DMS79 (cell line): ENCODE results near the gene SMS.
"Not testable (repeated sequence)": the region's sequence is repeated elsewhere in the genome, so short reads cannot be mapped to it uniquely, and the experiment has no call there.

Source experiments
- DNase-seq: peaks from one replicate; lab custom pipeline; 2025; lab: John Stamatoyannopoulos, UW

SMS gene

DNA sequence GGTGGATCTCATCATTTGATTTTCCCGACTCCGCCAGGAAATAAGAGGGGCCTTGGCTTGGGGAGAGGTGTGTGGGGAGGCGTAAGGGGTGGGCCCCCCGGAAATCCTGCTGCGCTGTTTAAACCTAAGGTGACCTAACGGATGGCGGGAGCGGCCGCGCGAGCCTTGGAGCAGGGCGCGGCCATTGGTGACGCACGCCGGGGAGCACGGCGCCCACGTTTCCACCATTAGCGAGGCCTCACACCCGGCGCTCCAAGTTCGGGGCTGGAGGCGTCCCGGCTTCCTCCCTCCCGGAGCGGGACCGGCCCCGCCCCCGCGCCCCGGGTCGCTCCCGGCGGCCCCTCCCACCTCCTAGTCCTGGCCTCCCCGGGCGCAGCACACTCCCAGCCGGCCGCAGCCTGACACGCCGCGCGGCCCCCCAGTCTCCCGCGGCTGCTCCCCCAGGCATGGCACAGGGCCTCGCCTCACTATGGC lies at the start of gene SMS:
Gene SMS, plus strand, starts transcription at position 354 of the 474 bp plus-strand sequence. Its CDS starts 116 bp downstream, at position 470.
- DNase-seq, result no peak

DNA sequence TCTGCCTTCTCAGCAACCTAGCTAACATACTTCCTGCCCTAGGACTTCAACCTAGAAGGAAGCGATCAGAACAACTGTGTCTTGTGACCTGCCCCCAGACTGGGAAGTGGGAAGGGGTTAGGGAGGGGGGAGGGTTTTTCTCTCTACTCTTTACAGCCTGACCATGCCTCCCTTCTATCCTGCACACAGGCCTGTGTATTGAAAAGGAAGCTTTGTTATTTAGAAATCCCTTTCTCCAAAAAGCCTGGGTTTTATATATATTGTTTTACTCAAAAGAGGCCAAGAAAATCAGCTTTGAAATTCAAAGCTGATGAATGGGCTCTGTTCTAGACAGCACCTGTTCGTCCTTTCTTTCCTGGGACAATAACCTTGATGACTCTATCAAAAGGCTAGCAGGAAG lies 35.2 kb upstream of the SMS start:
- no peak for DNase-seq

DNA sequence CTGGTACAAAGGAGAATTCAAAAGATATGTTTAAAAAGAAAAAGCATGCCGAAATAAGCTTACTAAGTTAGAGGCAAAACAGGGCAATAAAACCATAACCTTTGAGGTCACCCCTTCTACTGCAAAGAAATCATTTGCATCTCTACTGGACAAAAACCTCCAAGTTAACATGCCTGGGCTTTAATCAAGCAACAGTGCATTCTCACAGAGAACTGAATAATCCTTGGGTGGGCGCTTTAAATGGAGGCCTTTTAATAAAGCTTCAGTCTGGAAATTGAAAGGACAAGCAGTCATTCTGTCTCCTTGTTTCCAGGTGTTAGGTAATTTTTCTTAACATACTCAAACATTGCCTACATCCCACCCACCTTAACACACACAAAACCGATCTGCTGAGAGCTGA lies 34.6 kb upstream of the SMS start:
- DNase-seq, result no peak

DNA sequence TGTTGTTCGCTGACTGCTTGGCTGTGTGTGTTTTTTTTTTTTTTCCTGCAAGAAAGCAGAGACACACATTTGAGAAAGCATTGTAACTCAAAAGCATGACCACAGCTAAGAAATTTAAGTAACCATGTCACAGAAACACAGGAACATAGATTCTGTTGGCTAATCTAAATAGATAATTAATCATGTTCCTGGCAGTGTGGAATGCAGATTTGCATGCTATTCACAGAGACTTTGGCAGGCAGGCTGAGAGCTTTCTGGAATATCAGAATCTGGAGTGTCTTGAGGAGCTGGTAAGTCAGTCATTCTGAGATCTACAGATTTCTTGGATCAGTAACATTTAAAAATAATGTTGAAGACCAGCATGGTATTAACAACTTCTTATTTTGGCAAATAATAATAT lies 33.2 kb upstream of the SMS start:
- DNase-seq, result no peak

DNA sequence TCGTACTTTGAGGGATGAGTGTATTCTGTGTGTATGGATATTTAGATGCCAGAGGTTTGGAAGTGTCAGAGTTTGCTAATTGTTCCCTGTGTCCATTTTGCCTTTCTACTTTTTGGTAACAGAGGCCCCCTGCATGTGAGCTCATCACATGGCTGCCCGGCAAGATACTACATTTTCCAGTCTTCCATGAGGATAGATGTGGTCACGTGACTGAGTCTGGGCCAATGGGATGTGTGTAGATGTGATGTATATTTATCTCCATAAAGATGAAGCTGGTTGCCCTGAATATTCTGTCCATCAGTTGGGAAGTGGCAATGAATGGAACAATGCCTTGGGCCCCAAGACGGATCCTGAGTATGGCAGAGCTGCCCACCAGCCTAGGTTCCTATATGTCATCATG lies 29.0 kb upstream of the SMS start:
- no peak for DNase-seq

DNA sequence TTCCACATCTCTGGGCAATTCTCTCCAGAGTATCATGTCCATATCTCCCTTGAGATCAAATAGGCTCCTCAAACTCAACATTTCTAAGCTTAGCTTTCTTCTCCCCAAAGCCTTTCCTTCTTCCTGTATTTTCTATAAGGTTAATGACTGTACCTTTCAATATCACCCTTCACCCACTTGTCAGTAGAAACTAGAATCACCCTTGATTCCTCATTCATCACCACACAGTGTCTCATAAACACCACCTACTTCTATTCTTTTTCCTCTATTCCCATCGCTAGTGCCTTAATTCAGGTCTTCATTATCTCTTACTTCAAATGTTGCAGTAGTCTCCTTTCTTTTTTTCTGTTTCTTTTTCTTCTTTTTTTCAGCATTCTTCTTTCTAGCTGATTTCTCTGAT lies 28.3 kb upstream of the SMS start:
- DNase-seq, result no peak

DNA sequence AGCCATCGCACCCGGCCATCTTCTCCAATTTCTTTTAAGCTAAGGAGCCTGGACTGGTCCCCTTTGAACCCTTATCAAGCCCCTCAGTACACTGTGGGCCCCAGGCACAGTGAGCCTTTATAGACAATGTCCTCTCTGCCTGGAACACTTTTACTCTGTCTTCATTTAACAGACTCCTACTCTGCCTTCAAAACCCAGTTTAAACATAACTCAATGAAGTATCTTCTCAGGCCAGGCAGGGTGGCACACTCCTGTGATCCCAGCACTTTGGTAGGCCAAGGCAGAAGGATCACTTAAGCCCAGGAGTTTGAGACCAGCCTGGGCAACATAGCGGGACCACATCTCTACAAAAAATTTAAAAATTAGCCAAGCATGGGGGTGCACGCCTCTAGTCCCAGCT lies 27.5 kb upstream of the SMS start:
- DNase-seq, result no peak

DNA sequence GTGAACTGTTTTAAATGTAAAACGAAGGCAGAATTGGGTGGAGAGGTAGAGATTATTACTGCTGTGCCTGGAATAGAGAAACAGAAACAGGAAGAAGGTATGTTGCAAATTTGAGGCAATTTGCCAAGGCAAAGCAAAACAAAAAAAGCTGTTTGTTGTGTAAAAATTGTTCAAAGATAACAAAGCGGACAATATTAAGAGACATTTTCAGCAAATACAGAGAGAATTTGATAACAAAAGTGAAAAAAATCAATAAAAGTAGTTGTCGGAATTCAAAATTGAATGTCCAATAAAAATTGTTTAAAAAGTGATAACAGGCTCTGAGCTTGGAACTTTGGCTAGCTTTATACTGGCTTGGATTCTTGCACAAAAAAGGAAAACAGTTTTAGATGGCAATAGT lies 14.4 kb upstream of the SMS start:
- DNase-seq, result no peak

DNA sequence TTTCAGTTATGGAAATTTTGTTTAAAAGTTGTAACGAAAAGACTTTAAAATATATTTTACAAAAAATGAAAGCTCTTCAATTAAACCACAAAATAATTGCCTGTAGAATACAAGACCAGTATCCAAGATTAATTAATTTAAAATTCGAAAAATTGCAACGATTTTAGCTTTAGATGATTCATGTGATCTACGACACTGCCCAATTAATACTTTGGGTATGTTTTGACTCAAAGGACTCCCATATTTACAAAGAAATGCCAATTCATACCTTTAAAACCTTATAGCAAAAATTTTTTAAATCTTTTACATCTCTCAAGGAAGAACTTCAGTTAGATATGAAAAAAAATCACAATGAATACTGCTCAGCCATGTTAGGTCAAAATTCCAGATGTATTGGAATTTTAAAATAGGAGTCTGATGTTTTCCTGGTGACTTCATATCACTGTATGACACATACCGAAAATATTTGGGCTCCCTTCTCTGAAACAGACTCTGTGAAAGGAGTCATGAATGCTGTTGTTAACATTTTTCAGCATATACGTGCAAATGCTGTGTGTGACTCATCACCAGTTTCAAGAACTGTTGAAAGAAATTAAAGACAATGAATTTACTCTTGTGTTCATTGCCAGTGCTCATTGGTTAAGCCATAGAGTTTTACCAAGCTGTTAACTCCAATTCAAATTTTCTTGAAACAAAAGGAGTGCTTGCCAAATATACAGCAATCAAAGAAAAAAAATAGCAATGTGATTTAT lies 13.8 kb upstream of the SMS start:
- DNase-seq, result no peak

DNA sequence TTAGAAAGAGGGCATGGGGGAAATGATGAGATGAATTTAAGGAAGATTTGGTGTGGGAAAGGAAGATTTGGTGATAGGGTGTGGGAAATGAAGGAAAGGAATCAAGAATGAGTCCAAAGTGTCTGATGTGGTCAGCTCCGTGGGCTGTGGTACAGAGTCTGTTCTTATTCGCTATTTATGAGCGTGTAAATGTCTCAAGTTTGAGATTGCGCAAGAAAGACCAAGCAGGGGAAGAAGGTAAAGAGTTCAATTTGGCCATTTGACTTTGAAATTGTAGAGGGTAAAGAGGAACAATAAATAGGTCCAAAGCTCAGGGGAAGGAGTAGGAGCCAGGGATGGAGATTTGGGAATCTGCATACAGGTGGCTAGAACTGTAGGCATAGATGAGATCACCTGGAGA lies 11.3 kb upstream of the SMS start:
- DNase-seq, result no peak

DNA sequence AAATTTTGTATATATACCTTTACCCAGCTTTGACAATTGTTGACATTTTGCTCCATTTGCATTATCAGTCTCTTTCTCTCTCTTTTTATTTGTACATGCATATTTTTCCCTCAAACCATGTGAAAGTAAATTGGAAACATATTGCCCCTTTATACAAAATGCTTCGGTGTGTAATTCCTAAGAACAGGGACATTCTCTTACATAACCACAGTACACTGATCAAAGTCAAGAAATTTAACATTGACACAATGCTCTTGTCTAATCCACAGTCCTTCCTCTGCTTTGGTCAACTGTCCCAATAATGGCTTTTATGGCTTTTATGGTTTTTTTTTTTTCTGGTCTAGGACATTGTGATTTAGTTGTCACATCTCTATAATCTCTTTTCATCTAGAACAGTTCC lies 9.5 kb upstream of the SMS start:
- no peak for DNase-seq

DNA sequence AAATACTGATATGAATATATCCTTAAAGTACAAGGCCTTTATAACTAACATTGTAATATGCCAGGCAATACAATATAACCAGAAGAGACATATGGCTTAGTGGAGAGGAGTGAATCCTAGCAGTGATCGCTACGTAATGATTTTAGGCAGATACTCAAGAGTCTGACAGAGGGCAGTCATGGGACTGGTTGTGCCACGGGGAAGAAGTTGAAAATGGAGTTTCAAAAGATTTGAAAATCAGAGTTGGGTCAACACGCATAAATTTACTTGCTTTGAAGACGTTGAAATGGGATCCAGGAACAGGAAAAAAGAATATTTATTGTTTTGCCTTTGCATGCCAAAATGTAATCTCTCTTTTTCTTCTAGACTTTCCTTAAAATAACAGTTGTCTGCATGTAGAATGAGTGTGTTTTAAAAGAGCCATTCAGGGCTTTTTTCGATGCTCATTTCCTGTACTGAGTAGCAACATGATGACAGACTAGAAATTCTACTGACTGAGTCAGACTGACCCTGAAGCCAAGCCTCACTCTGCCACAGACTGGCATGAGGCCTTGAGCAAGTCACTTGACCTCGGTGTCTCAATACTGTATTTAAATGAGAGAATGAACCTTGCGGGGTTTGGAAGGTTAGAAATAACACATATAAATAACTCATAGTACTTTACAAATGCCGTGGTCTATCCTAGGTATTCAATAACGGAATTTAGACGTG lies 8.1 kb upstream of the SMS start:
- no peak for DNase-seq

DNA sequence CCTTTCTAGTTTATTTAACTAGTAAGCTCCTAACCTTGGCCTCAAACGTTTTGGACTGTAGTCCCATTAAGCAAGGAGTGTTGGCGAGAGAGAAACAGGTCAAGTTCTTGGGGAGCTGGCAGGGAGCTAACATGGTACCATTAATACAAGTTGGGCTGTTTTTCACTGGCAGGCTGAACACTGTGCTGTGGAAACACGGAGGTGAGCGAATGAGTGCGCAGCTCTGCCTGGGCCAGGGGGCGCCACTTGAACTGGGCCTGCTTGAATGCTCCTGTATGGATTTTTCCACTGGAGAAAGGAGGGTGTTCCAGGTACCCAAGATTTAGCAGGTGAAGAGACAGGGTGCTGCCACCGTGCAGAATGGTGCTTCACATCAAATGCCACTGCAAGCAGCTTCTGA lies 7.4 kb upstream of the SMS start:
- no peak for DNase-seq

DNA sequence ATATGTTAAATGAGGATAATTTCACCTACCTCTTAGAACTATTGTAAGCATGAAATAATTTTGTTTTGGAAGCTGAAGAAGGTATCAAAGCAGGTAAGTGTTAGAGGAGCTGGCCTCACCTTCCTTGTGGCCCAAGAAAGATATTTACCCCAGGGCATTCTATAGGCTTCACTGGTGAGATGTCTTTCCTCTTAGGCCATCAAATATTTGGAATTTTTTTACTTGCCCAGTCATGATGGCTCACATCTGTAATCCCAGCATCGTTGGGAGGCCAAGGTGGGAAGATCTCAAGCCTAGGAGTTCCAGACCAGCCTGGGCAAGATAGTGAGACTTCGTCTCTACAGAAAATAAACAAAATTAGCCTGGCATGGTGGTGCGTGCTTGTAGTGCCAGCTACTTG lies 6.1 kb upstream of the SMS start:
- DNase-seq, result no peak

DNA sequence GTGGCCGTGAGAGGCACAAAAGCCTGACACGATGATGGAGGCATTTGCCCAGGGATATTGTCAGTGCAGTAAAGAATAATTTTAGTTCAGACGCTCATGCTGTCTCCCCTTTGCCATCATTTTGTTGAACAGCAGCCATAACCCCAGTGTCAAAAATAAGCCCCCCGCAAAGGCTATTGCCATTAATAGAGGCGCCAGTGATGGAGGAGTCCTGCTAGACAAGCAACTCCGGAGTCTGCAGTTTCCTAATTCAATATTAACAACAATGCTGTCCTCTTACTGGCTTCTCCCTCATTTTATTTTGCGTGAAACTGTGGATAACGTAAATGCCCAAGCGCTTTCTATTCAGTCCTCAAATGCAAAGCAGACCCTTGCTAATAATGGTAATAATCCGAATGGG lies 603 bp upstream of the SMS start:
- no peak for DNase-seq

DNA sequence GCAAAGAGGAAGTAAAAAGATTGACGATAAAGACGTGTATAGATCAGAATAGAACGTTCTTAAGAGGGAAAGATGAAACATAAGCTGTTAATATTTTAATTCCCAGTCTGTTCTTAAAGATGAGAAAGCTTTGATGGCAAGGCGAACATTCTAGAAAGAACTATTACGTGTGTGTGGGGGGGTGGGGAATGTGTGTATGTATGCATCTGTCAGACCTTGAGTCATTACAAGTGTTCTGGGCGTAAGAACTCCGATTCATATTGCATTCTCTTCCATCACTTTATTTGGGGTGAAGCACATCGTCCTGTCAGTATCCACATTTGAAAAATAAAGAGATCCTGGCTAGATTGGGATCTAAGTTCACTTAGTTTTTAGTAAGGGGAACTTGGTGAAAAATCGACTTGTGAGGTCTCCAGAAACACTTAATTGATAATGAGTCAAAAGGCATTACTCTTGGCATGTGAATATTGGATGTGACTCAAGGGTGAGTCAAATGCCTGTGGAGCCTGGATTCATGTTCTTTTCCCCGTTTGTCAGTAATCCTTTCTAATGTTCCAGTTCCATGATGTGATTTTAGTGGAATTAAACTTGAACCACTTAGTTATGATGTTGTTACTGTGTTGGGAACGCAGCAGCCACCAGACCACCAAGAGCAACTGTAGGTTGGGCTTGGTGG lies 3.1 kb downstream of the SMS start:
- no peak for DNase-seq

DNA sequence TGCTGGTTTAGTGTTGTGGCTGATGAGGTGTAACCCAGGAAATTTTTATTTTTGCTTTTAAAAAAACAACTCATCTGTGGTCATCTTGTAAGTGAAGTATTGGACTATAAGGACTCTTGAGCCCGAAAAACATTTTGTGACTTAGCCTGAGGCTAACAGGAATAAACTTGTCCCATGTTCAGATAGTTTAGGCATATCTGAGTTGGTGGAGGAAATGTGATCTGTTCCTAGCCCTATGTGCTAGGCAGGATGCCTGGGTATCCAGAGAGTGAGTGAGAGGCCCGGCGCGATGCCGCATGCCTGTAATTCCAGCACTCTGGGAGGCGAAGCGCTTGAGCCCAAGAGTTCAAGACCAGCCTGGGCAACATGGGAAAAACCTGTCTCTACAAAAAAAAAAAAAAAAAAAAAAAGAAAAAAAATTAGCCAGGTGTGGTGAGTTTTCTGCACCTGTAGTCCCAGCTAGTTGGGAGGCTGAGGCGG lies 3.7 kb downstream of the SMS start:
- no peak for DNase-seq

DNA sequence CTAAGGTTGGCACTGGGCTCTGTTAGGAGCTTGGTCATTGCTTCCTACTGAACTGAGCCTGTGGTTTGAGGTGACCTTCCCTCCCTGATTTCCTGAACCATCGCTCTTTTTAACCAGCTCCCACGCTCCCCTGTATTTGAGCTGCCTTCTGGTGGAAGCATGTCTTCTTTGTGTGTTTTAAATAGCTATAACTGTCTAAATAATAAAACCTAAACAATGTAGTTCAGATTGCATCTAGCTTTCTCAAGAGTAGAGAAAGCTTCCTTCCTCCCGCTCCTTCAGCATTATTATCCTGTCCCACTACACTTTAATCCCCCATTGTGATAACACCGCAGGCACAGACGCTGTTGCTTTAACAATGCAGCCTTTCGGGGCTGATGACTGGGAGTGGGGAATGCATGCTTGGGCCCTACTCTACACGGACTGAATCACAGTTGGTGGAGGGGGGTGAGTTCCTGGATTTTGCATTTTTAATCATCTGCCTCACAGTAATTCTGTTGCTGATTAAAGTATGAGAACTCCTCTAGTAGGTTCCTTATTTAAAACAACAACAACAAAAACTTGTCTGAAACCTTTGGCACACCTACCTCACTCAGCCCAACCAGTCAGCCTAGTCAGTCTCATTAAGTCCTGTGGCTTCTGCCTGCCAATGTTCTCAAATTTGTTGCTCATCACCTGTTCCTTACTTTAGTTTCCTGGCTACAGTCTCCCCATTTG lies 6.6 kb downstream of the SMS start:
- DNase-seq, result no peak

DNA sequence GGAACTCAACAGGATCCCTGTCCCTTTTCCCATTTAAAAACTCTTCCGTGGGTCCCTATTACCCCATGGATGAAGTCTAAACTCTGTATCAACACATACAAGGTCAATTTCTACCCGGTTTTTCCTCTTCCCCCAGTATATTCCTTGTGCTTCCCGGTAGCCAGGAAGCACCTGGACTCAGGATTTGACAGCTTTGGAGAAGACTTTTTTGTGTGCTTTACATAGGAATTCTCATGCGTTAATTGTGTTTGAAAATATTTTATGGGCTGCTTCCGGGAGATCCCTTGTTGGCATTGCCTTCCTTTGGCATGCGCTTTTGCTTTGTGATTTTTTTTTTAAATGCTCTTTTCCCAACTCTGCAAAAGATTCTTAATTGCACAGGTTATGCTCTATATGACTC lies 7.2 kb downstream of the SMS start:
- DNase-seq, result no peak

DNA sequence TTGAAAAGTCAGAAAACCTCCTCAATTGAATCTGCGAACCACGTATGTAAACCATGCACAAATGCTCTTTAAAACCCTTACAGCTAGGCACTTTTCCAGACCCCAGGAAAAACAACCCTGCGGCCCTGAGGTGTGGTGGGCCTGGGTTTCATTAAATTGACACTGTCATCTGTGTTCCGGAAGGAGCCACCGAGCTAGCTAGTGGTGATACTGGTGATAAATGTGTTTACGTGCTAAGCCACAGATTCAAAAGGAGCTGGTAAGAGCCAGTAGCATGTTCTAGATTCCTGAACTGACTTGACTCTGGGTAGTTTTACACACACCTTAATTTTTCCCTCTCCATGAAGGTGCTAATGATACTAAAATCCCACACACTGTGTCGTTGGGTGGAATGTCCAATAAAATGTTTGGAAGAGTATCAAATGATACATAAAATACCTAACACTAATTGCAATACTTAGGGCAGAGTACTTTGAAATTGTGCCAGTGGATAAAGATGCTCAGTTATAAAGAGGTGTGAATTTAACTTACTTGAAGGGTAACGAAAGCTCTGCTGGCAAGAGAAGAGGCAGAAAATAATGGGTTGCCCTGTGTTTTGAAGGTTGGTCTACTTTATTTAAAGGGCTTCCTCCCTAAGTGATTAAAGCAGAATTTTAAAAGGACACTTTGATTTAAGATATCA lies 8.5 kb downstream of the SMS start:
- no peak for DNase-seq

DNA sequence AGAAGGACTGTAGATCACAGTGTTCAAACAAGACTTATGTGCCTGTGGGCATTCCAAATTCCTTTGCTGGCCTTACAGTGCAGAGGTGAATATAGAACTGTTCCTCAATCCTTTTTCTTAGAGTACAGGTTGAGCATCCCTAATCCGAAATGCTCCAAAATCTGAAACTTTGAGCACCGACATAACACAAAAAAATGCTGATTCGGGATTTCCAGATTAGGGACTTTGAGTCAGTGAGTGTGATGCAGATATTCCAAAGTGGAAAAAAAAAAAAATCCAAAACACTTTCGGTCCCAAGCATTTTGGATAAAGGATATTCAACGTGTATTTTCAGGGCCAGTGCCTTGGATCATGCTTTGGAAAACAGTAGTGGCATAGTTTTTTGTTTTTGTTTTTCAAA lies 9.2 kb downstream of the SMS start:
- no peak for DNase-seq

DNA sequence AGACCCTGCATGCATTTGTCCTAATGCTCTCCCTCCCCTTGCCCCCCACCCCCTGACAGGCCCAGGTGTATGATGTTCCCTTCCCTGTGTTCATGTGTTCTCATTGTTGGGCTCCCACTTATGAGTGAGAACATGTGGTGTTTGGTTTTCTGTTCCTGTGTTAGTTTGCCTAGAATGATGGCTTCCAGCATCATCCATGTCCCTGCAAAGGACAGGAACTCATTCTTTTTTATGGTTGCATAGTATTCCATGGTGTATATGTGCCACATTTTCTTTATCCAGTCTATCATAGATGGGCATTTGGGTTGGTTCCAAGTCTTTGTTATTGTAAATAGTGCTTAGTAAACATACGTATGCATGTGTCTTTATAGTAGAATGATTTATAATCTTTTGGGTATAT lies 10.0 kb downstream of the SMS start:
- not testable (repeated sequence) for DNase-seq
